GM18526 (cell line): ENCODE measurements around the gene SERPINB1.

ENCODE experiments used
- POLR2A ChIP-seq: IDR thresholded peaks from 3 replicates; pipeline ENCODE4 v1.6.1; 2011; ENCODE audit not compliant: insufficient read length; ENCODE audit errors: extremely low read depth

SERPINB1 gene

DNA sequence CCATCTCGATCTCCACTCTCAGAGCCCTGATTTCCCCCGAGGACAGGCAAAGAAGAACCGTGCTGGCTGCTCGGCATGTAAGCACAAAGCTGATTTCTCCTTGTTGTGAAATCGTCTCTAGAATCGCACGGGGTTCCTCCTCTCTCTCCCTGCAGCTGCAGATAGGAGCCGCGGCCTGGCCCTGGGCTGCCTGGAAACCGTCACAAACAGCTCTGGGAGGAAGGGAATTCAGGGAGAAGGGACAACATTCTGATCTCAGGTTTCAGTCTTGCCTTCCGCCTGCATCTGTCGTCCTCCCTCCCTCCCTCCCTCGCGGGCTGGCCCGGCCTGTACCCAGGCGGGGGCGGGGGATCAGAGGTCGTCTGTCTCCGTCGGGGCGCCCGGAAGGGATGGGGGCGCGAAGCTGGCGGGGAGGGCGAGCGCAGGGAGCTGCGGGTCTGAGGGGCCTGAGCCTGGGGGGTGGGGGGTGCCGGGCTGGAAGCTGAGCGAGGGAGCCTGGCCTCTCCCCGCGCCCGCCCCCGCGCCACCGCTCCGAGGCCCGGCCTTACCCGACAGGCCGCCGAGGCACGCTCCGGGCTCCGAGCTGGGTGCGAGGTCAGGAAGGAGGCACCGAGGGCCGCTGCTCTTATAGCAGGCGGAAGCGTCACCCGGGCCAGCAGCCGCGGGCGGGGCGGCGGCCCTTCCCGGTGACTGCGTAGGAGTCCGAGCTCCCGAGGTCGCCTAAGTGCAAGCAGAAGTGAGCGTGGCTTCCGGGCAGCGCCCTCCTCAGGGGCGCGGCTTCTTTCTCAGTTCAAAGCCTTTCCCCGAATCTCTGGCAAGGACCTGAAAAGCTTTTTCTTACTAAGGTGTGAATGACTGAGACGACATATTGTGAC, at the start of gene SERPINB1:
TSS of gene SERPINB1 (minus strand) at position 600 of the 875 bp plus-strand sequence. CDS start 1,277 bp downstream, outside the sequence.
- TF ChIP-seq POLR2A = peak; percentile 88

DNA sequence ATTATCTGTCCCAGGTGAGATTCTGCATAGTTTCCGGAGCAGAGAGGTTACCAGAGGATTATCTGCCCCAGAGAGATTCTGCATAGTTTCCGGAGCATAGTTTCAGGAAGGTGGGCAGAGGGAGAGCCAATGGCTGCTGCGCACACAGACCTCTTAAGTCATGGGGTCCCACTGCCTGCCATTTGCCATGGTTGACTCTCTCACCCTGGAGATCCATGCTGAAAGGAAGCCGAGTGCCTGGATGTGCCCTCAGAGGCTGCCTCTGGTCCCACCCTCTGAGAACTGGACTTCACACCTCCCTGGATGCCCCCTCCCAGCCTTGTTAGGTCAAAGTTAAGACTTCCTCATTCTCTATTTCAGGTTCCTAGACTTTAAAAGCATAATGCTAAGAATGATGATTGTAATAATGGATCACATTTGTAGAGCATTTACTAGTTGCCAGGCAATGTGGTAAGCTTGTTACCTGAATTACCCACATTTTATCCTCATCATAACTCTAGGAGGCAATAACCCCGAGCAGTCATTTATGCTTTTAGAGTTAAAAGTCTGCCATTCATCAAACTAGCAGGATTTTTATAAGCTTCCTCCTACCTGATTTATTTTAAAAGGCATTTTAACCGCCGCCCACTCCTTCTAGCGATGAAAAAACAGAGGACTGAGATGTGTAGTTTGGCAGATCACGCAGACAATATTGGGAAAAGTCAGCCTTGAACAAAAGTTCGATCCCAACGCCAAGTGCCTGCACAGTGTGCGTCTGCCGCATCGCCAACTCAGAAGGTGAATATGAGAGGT, 49.5 kb upstream of the SERPINB1 start:
- no peak for TF ChIP-seq POLR2A

DNA sequence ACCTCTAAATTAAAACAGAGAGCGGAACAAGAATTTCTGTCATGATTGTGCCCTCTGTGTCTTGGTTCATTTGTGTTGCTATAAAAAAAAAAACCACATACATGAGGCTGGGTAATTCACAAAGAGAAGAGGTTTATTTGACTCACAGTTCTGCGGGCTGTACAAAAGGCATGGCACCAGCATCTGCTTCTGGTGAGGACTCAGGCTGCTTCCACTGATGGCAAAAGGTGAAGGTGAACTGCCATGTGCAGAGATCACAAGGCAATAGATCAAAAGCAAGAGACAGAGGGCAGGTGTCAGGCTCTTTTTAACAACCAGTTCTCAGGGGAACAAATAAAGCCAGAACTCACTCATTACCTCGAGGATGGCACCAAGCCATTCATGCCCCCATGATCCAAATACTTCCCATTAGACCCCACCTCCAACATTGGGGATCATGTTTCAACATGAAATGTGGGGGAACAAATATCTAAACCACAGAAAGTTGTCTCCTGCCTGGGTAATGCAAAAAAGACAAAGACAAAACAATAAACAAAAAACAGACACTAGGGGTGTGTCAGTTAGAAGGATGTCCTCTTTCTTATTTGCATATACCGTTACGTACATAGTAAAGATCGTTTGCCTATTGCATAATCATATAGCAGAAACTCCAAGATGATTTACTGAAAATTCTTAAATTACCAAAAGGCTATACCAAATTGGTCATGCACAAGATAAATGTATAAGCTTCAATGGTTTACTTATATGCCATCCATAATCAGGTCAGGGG, 44.5 kb upstream of the SERPINB1 start:
- TF ChIP-seq POLR2A = no peak

DNA sequence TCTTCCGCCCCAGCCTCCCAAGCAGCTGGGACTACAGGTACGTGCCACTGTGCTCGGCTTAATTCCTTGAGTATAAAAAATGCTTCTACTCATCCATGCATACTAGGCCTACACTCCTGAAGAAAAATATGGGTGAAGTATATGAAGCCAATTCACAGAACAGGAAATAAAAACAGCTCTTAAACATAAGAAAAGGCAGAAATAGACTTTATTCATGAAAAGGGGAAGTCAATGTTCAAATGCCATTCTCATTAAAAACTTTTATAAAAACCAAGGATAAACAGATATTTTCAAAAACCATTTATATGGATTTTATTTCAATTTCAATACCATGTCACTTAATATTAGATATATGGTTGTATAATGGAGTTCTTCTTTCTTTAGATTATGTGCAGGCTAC, 43.1 kb upstream of the SERPINB1 start:
- TF ChIP-seq POLR2A = no peak

DNA sequence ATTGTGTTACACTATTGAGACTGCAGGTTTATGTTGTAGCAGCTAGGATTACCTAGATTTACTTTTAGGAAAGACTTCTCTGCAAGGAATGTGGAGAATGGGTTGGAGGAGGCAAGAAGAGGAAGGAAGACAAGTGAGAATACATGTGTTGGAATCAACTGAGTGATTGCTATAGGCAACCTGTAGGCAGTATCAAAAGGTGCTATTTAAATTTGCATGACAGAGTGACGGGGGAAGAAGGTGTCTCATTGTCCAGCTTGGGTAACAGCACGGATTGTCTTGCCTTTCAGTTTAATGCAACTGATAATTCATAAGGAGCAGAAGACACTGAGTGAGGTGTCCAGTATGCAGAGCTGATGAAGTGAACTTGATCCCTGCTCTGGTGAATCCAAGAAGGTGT, 42.0 kb upstream of the SERPINB1 start:
- no peak for TF ChIP-seq POLR2A

DNA sequence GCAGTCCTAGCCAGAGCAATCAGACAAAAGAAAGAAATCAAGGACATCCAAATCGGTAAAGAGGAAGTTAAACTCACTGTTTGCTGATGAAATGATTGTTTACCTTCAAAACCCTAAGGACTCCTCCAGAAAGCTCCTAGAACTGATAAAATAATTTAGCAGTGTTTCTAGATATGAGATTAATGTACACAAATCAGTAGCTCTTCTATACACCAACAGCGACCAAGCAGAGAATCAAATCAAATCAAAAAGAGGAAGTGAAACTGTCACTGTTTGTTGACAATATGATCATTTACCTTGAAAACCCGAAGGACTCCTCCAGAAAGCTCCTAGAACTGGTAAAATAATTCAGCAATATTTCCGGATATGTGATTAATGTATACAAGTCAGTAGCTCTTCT, 39.8 kb upstream of the SERPINB1 start:
- TF ChIP-seq POLR2A = no peak

DNA sequence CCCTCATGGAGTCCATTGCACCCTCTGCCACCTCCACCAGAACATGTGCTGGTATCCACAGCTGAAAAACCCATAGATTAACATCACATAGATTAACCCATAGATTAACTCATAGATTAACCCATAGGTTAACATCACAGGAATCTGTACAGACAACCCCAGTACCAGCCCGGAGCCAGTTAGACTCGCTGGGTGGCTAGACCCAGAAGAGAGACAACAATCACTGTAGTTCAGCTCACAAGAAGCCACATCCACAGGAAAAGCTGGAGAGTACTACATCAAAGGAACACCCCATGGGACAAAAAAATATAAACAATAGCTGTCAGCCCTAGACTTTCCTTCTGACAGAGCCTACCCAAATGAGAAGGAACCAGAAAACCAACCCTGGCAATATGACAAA, 36.3 kb upstream of the SERPINB1 start:
- TF ChIP-seq POLR2A = no peak

DNA sequence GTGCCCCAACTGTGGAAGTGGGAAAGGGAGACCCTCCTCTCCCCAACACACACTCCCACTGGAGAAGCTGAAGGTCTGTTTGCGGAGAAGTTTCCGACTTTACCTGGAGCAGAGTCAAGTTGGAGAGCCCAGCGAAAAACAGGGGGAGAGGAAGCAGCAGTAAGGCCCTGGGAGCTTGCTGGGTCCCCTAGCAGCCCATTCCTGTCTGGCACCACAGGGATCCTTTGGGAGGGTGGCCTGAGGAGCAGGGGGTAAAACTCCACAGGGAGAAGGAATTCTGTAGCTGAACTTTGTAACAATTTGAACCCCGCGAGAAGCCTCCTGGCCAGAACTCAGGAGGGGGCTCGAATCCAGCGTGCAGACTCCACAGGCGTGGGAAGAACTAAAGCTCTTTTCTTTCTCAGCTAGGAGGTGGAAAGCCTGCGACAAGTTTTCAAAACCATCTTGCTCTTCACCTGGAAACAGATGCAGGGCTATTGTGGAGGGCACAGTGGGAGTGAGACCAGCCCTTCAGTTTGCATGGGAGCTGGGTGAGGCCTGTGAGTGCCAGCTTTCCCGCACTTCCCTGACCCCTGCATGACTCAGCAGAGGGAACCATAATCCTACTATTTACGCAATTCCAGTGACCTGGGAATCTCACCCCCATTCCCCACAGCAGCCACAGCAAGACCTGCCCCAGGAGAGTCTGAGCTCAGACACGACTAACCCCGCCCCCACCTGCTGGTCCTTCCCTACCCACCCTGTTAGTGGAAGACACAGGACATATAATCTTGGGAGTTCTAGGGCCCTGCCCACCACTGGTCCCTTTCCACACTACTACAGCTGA, 35.6 kb upstream of the SERPINB1 start:
- no peak for TF ChIP-seq POLR2A

DNA sequence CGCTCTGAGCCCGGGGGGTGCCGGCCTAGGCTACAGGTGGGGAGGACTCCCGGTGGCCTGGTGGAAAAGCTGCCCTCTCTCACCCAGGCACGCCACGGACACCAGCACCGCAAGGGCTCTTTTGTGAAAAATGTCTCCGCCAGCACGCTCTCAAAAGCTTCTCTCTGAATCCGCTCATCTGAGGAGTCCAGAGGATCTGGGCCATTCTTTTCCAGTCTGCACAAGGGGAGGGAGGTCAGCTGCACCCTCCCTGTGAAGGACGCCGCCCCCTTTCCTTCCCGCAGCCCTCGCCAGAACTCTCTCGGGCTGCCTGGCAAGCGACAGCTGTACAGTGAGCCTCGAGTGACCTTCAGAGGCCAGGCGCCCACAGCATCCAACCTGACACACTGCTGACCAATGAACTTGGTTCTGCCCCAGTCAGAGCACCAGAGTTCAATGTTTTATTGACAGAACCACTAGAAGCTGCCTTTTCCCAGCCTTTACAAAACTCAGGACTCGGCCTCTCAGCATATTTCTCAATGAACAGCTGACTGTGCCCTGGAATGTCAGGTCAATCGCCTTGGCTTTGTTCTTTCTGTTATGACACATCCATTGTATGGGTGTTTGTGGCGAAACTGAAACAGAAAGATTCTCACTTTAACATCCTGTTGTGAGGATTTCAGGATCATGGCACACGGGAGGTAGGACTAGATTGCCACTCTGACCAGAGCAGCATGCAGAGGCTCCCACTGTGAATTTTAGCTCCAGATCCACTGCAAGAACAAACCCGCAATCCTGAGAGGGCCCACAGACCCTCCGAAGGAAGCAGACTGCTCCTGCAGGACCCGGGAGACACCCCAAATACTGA, 34.8 kb upstream of the SERPINB1 start:
- TF ChIP-seq POLR2A = peak; percentile 19

DNA sequence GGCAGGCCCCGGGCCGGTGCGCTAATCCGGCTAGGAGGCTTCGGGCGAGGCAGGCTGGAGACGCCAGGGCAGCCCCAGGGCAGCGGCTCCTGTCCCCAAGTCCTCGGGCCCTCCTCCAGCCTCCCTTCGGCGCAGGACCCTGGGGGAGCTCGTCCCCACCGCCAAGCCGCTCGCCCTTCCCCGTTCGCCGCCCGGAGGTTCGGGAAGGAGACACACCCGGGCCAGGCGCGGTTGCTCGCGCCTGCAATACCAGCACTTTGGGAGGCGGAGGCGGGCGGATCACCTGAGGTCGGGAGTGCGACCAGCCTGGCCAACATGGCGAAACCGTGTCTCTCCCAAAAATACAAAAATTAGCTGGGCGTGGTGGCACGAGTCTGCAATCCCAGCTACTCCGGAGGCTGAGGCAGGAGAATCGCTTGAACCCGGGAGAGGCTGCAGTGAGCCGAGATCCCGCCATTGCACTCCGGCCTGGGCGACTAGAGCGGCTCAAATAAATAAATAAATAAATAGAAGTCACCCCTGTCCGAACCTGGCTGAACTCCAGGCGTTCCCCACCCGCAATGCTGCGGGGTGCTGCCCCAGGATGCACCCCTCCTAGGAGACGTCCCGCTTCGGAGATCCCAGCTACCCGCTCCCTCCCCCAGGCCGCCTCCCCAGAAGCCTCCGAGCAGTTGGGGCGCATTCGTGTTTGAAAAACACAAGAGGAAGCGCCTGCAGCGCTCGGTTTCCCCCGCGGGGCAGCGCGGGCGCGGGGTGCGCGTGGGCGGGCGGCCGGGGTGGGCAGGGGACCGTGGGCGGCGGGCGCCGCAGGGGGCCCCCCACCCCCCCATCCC, 33.9 kb upstream of the SERPINB1 start:
- TF ChIP-seq POLR2A = peak; percentile 20

DNA sequence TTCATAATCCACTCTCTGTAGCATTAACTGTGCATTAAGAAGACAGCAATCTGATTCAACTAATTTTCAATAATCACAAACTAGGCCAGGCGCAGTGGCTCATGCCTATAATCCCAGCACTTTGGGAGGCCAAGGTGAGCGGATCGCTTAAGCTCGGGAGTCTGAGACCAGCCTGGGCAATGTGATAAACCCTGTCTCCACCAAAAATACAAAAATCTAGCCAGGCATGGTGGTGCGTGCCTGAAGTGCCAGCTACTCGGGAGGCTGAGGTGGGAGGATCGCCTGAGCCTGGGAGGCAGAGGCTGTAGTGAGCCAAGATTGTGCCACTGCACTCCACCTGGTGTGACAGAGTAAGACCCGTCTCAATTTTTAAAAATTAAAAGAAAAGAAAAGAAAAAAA, 32.0 kb upstream of the SERPINB1 start:
- no peak for TF ChIP-seq POLR2A

DNA sequence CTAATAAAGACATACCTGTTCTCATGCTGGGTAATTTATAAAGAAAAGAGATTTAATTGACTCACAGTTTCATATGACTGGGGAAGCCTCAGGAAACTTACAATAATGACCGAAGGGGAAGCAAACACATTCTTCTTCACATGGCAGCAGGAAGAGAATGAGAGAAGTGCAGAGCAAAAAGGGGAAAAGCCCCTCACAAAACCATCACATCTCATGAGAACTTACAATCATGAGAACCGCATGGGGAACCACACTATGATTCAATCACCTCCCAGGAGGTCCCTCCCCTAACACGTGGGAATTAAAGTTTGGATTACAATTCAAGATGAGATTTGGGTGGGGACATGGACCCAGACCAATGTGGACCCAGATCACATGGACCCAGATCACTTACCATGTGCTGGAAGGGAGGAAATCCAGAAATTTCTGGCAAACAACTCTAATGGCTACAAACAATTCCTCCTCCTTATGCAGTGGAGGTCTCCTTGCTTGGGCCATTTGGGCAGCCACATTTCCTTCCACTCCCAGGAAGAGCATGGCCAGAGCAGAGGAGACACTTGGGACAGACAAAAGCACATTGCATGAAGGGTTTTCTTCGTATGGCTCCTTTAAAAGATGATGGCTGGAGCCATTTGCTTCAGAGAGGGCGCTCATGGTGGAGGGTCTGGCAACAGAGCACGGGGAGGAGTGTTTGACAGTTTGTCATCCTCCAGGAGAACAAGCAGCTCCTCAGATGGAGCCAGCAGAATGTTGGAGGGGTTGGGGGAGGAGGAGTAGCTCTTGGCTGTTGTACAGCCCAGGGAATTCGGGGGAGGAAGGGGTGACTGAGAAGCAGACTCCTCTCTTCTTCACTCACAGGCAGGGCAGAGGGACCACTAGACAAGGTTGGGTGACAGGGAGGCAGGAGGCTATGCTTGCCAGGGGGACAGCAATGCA, 31.0 kb upstream of the SERPINB1 start:
- no peak for TF ChIP-seq POLR2A
